CD14-positive monocyte (primary cell): ENCODE measurements around the gene POLD2. TPM values are rescaled to one million over a fixed set of nuclear protein-coding genes. Genes with fewer than 3 reads are reported as not detected.

Source experiments
- DNase-seq, 3 donors: peaks; one replicate each; pipeline ENCODE4 v3.0.0-alpha.2; 2011 to 2022
- H2AFZ ChIP-seq: 2 replicates; pipeline ENCODE4 v1.6.0; 2012; ENCODE audit warnings: mild to moderate bottlenecking, low read depth, low read length, inconsistent platforms; ENCODE audit not compliant: insufficient read depth, poor library complexity, severe bottlenecking
- H3K27ac ChIP-seq, 2 donors: 1 replicate in 1 of 2; 2 replicates in 1 of 2; pipeline ENCODE4 v1.5.1; 2012 to 2013; ENCODE audit warnings: low read length in 2 of 2, control low read depth in 1 of 2, inconsistent platforms in 1 of 2, low read depth in 1 of 2, mild to moderate bottlenecking in 1 of 2
- H3K27me3 ChIP-seq, 2 donors: one replicate each; pipeline versions ENCODE4 v1.6.0 to v1.6.1; 2011 to 2013; ENCODE audit warnings: low read length in 2 of 2; ENCODE audit not compliant: control insufficient read depth in 2 of 2, insufficient read depth in 2 of 2
- H3K36me3 ChIP-seq, 2 donors: replicated peaks in 1 of 2; 1 replicate in 1 of 2; 2 replicates in 1 of 2; pipeline versions ENCODE4 v1.5.1 to v1.6.1; 2012 to 2013; ENCODE audit warnings: low read length in 2 of 2, control low read depth in 1 of 2, inconsistent platforms in 1 of 2, mild to moderate bottlenecking in 1 of 2; ENCODE audit not compliant: insufficient read depth in 2 of 2, control insufficient read depth in 1 of 2
- H3K4me1 ChIP-seq, 2 donors: 1 replicate in 1 of 2; 2 replicates in 1 of 2; pipeline versions ENCODE4 v1.5.1 to v1.6.1; 2012 to 2013; ENCODE audit warnings: low read length in 2 of 2, control low read depth in 1 of 2, inconsistent platforms in 1 of 2, mild to moderate bottlenecking in 1 of 2, moderate library complexity in 1 of 2; ENCODE audit not compliant: insufficient read depth in 2 of 2, control insufficient read depth in 1 of 2
- H3K4me2 ChIP-seq: replicated peaks from 2 replicates; pipeline ENCODE3; 2012; ENCODE audit warnings: low read length, moderate library complexity, mild to moderate bottlenecking; ENCODE audit not compliant: poor library complexity, severe bottlenecking; ENCODE audit errors: extremely low read depth
- H3K4me3 ChIP-seq, 3 experiments: fragments of 200-600 bp in 1 of 3; sonication (generic) in 1 of 3; replicated peaks in 1 of 3; 1 replicate in 2 of 3; 2 replicates in 1 of 3; pipeline ENCODE4 v1.5.1; 2011 to 2013; ENCODE audit warnings: low read length in 3 of 3, mild to moderate bottlenecking in 3 of 3, control low read depth in 2 of 3, low read depth in 2 of 3, inconsistent platforms in 1 of 3, moderate library complexity in 1 of 3
- H3K79me2 ChIP-seq: 2 replicates; pipeline ENCODE4 v1.6.0; 2012; ENCODE audit warnings: mild to moderate bottlenecking, control low read depth, inconsistent platforms, low read length, moderate library complexity; ENCODE audit not compliant: insufficient read depth
- H3K9ac ChIP-seq: 2 replicates; pipeline ENCODE4 v1.6.0; 2017; ENCODE audit warnings: low read length, mild to moderate bottlenecking; ENCODE audit not compliant: insufficient read depth, poor library complexity, severe bottlenecking
- H3K9me3 ChIP-seq, 2 donors: replicated peaks in 1 of 2; 1 replicate in 1 of 2; 2 replicates in 1 of 2; pipeline versions ENCODE4 v1.5.1 to v1.6.1; 2012 to 2013; ENCODE audit warnings: low read length in 2 of 2, control low read depth in 1 of 2; ENCODE audit not compliant: control insufficient read depth in 1 of 2, insufficient read depth in 1 of 2
- H4K20me1 ChIP-seq: 2 replicates; pipeline ENCODE4 v1.6.0; 2012; ENCODE audit warnings: mild to moderate bottlenecking, low read length, control low read depth, moderate library complexity; ENCODE audit not compliant: insufficient read depth
- H3K27ac Mint-ChIP-seq, 7 donors: one replicate each; pipeline ENCODE4 v1.8.0; 2020; ENCODE audit warnings: mild to moderate bottlenecking in 7 of 7, mixed read lengths in 7 of 7, moderate library complexity in 6 of 7, inconsistent platforms in 2 of 7
- H3K27me3 Mint-ChIP-seq, 3 donors: one replicate each; pipeline ENCODE4 v1.8.0; 2021 to 2022; ENCODE audit warnings: low read depth in 3 of 3, mild to moderate bottlenecking in 3 of 3, mixed read lengths in 3 of 3, moderate library complexity in 3 of 3, inconsistent platforms in 1 of 3
- H3K36me3 Mint-ChIP-seq, 2 donors: one replicate each; pipeline ENCODE4 v1.8.0; 2020; ENCODE audit warnings: mixed read lengths in 2 of 2, inconsistent platforms in 1 of 2, mild to moderate bottlenecking in 1 of 2
- H3K4me1 Mint-ChIP-seq: one replicate; pipeline ENCODE4 v1.8.0; 2020; ENCODE audit warnings: mild to moderate bottlenecking, mixed read lengths
- H3K4me3 Mint-ChIP-seq, 2 donors: one replicate each; pipeline ENCODE4 v1.8.0; 2020; ENCODE audit warnings: mild to moderate bottlenecking in 2 of 2, mixed read lengths in 2 of 2, moderate library complexity in 1 of 2
- H3K9me3 Mint-ChIP-seq, 7 donors: one replicate each; pipeline ENCODE4 v1.8.0; 2020 to 2022; ENCODE audit warnings: mixed read lengths in 7 of 7, mild to moderate bottlenecking in 6 of 7, moderate library complexity in 6 of 7, inconsistent platforms in 2 of 7
- CTCF ChIP-seq: fragments of 200-600 bp; IDR thresholded peaks from one replicate; pipeline ENCODE4 v1.8.0; 2022; ENCODE audit warnings: antibody characterized with exemption, mild to moderate bottlenecking
- WGBS: methylation state at CpG from one replicate; pipeline ENCODE4 v1.1.5; 2013; ENCODE audit warnings: missing lambda C conversion rate; ENCODE audit not compliant: insufficient coverage; 5-methylcytosine and 5-hydroxymethylcytosine counted together
- intact Hi-C, 2 donors: fragments of 100-400 bp; cut with micrococcal nuclease; formaldehyde crosslinking; loops; one replicate each; pipeline versions ENCODE4 v1.15.0 to v1.15.1; 2023
- polyA plus RNA-seq, 3 donors: library from polyadenylated mRNA; depleted of rRNA in 1 of 3; unstranded in 2 of 3; stranded (reverse) in 1 of 3; fragments of 300-500 nt in 2 of 3; fragments of >200 nt in 1 of 3; fragmentation: Illumina TruSeq in 2 of 3; gene quantifications; 1 replicate in 2 of 3; 2 replicates in 1 of 3; pipeline ENCODE4 v1.2.3, GENCODE V29; 2012 to 2021

The POLD2 gene
- polyA plus RNA-seq, 3 donors = 24.1 to 27.1 (median 25.7) TPM

GRCh38 chr7:44107961-44108767 lies 15.2 kb downstream of the POLD2 start:
- WGBS = 96% methylated on average over 16 of the region's 21 CpGs
- no peak for TF ChIP-seq CTCF
- peaks cover 26 to 31% (median 28%) of the 10 kb centered on the region in 3 donors for H3K27me3 Mint-ChIP-seq
- H3K36me3 Mint-ChIP-seq = no peaks in the 10 kb centered on the region
- peaks cover 3% of the 10 kb centered on the region for H3K4me1 Mint-ChIP-seq
- H3K27ac ChIP-seq = no peak overlapping the region
- H3K4me3 ChIP-seq = no peak overlapping the region
- no peaks in the 10 kb centered on the region for H4K20me1 ChIP-seq
- DNase-seq = no peak
- no peaks in the 10 kb centered on the region for H3K79me2 ChIP-seq
- H3K36me3 ChIP-seq = no peaks in the 10 kb centered on the region
- no peak overlapping the region for H3K4me3 Mint-ChIP-seq
- H3K4me2 ChIP-seq = no peak overlapping the region
- H3K4me1 ChIP-seq = peaks cover 0 to 5% of the 10 kb centered on the region in 2 donors
- peaks cover 13 to 25% of the 10 kb centered on the region in 2 donors for H3K27me3 ChIP-seq
- no peak overlapping the region for H3K9ac ChIP-seq
- no peaks in the 10 kb centered on the region for H3K9me3 ChIP-seq
- intact Hi-C loops = no loop called here
- H2AFZ ChIP-seq = no peak overlapping the region
- peaks cover 0 to 8% (median 4%) of the 10 kb centered on the region in 7 donors for H3K9me3 Mint-ChIP-seq
- no peak overlapping the region for H3K27ac Mint-ChIP-seq

- no peak overlapping the region for H2AFZ ChIP-seq
- TF ChIP-seq CTCF = no peak
- H3K36me3 Mint-ChIP-seq = no peaks in the 10 kb centered on the region
- H3K27ac Mint-ChIP-seq = no peak overlapping the region
- H3K4me3 Mint-ChIP-seq = no peak overlapping the region
- no peak overlapping the region for H3K4me3 ChIP-seq
- H3K4me1 ChIP-seq = peaks cover 0 to 5% of the 10 kb centered on the region in 2 donors
- H3K36me3 ChIP-seq = no peaks in the 10 kb centered on the region
- intact Hi-C loops = no loop called here
- H4K20me1 ChIP-seq = no peaks in the 10 kb centered on the region
- H3K27ac ChIP-seq = no peak overlapping the region
- peaks cover 3% of the 10 kb centered on the region for H3K4me1 Mint-ChIP-seq
- peaks cover 14 to 33% of the 10 kb centered on the region in 2 donors for H3K27me3 ChIP-seq
- no peaks in the 10 kb centered on the region for H3K79me2 ChIP-seq
- H3K9me3 ChIP-seq = no peaks in the 10 kb centered on the region
- 93% methylated on average over 8 of the region's 18 CpGs for WGBS
- no peak overlapping the region for H3K4me2 ChIP-seq
- DNase-seq = no peak
- no peak overlapping the region for H3K9ac ChIP-seq
- H3K9me3 Mint-ChIP-seq = peaks cover 0 to 8% (median 0%) of the 10 kb centered on the region in 7 donors
- peaks cover 34 to 39% (median 36%) of the 10 kb centered on the region in 3 donors for H3K27me3 Mint-ChIP-seq
These were observed 16.0 kb downstream of the POLD2 start for GRCh38 chr7:44107116-44107960.
